Omental fat pad (tissue), 4 donors: Measurements from ENCODE around the gene FOXO6. TPM values are rescaled to one million over a fixed set of nuclear protein-coding genes. Genes with fewer than 3 reads are reported as not detected.

Experiments used
- ATAC-seq: fragments of 150-250 bp; one replicate; pipeline ENCODE4 v1.9.1; 2016; ENCODE audit warnings: mild to moderate bottlenecking, moderate library complexity; ENCODE audit not compliant: low FRiP score
- DNase-seq: peaks from one replicate; pipeline ENCODE4 v3.0.0-alpha.2; 2019; ENCODE audit warnings: low spot score
- total RNA-seq, 4 donors: library from RNA; depleted of rRNA; stranded (reverse); fragments of >200 nt; gene quantifications; one replicate each; pipeline ENCODE4 v1.1.0, GENCODE V29; 2016
- TF ChIP-seq, protein P1 (sequence below), 3 donors: fragments of 450-650 bp; IDR thresholded peaks; one replicate each; pipeline ENCODE4 v1.5.1; 2016 to 2017; ENCODE audit warnings: antibody characterized with exemption in 3 of 3, mild to moderate bottlenecking in 3 of 3, moderate library complexity in 2 of 3

The FOXO6 gene
- total RNA-seq, 4 donors from 2014 or later, result 0.12 to 0.93 (median 0.31) TPM; not detected in 1

DNA sequence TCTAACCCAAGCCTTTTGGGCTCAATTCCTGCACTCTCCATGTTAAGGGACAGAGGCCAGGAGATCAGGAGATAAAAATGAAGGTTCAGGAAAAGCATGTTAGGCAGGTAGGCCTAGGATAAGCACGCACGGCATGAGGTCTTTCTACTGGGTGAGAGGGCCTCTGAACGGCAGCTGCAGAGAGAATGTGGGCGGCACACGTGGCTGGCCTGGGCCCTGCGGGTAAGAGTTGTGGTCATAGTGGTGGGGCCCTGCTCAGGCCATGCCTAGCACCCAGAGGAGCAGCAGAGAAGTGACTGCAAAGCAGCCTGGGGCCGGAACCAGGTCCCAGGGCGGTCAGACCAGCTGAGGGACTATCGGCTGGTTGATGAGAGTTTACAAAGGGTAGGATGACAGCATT, 7.5 kb upstream of the FOXO6 start:
- DNase-seq (no peak), ATAC-seq (no peak)
- TF ChIP-seq, protein P1, sequence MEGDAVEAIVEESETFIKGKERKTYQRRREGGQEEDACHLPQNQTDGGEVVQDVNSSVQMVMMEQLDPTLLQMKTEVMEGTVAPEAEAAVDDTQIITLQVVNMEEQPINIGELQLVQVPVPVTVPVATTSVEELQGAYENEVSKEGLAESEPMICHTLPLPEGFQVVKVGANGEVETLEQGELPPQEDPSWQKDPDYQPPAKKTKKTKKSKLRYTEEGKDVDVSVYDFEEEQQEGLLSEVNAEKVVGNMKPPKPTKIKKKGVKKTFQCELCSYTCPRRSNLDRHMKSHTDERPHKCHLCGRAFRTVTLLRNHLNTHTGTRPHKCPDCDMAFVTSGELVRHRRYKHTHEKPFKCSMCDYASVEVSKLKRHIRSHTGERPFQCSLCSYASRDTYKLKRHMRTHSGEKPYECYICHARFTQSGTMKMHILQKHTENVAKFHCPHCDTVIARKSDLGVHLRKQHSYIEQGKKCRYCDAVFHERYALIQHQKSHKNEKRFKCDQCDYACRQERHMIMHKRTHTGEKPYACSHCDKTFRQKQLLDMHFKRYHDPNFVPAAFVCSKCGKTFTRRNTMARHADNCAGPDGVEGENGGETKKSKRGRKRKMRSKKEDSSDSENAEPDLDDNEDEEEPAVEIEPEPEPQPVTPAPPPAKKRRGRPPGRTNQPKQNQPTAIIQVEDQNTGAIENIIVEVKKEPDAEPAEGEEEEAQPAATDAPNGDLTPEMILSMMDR (IDR thresholded peaks at IDR 0.05), result no peak

- no peak for DNase-seq
- TF ChIP-seq, protein P1 (IDR thresholded peaks at IDR 0.05), result no peak
These were observed 6.3 kb upstream of the FOXO6 start for GRCh38 chr1:41354956-41355355.

GRCh38 chr1:41355356-41355755, 5.9 kb upstream of the FOXO6 start:
- TF ChIP-seq, protein P1 (IDR thresholded peaks at IDR 0.05), result no peak
- no peak for ATAC-seq
- DNase-seq, result no peak

More at GRCh38 chr1:41354956-41355355, 6.3 kb upstream of the FOXO6 start:
- ATAC-seq, result no peak

DNA sequence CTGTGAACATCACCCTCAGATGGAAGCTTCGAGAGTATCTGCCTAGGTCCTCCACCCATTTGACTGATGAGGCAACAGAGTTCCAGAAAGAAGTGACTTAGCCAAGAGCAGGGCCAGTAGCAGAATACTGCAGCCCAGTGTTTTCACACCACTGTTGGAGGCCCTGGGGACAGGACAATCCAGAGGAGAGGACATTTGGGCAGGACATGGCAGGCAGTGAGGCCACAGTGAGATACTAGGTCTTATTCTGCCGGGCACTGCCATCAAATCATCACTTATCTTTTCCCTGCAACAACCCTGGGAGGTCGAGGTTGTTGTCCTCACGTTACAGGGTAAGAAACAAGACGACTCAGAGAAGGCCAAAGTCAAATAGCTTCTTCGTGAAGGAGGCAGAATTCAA, 5.5 kb upstream of the FOXO6 start:
- ATAC-seq, result no peak
- TF ChIP-seq, protein P1 (IDR thresholded peaks at IDR 0.05), result no peak
- DNase-seq, result no peak

GRCh38 chr1:41356752-41357151, 4.5 kb upstream of the FOXO6 start:
- TF ChIP-seq, protein P1 (IDR thresholded peaks at IDR 0.05), result no peak
- DNase-seq (no peak), ATAC-seq (no peak)

DNA sequence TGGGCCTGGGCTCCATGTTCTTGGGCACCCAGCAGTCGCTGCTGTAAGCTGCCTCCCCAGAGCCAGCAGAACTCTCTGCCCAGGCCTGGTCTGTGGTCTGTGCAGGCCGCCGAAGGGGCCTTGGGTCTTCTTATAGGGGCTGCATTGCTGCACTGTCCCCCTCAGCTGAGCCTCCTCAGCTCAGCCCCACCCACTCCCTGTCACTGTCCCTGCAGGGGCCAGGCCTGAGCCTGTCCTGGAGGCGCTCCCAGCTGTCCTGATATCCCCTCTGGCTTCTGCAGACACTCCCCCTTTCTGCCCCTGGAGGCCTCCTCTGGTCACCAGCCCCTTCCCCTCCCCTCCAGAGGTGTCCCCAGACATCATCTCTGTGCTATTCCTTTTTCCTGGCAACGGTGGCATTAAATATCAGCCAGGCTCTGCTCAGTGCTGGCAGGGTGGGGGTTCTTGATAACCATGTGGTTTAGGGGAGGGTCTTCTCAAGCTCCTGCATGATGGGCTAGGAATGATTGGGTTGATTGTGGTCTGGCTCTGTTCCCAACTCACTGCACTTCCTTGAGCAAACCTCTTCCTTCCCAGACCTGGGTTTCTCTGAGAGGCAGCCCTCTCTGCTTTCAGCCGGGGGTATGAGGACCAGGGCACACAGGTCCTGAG, 3.7 kb upstream of the FOXO6 start:
- no peak for ATAC-seq
- TF ChIP-seq, protein P1 (IDR thresholded peaks at IDR 0.05), result no peak
- no peak for DNase-seq
